ENCODE data around the gene IKZF5. TPM values are rescaled to one million over a fixed set of nuclear protein-coding genes. Genes with fewer than 3 reads are reported as not detected.

The IKZF5 gene
- polyA plus RNA-seq, 3 donors, result 8.6 to 12.8 (median 9.8) TPM

DNA sequence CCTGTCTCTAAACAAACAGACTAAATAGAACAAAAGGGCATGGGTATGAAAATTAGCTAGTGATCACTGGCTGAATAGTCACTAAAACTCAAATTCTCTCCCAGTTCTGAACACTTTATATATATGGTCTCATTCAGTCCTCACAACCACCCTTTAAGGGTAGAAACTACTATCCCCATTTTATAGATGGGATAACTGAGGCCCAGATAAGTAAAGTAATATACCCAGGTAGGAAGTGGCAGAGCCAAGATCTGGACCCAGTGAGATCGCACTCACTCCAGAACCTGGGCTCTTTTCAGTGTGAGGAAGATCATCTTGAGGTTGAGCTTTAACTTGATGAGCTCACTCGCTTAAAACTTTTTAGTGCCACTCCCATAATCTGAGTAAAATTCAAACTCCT lies 23.9 kb downstream of the IKZF5 start:
- Histone ChIP-seq H3K27me3 (ENCODE audit: control insufficient read depth in 2 of 2, insufficient read depth in 2 of 2, low read length in 2 of 2) (no peaks in the 10 kb centered on the region), H3K4me1 (ENCODE audit: control insufficient read depth in 1 of 2, insufficient read depth in 2 of 2, low read length in 2 of 2) (peaks cover 10 to 12% of the 10 kb centered on the region in 2 donors), H2AFZ (ENCODE audit: insufficient read depth, low read depth, low read length, poor library complexity, severe bottlenecking) (no peak overlapping the region), H3K27ac (ENCODE audit: low read depth in 1 of 2, low read length in 2 of 2) (no peak overlapping the region), H3K36me3 (replicated peaks in 1 of 2; ENCODE audit: control insufficient read depth in 1 of 2, insufficient read depth in 2 of 2, low read length in 2 of 2) (peaks cover 0 to 11% of the 10 kb centered on the region in 2 donors), H3K79me2 (ENCODE audit: insufficient read depth, low read length) (no peaks in the 10 kb centered on the region), H4K20me1 (ENCODE audit: insufficient read depth, low read length) (no peaks in the 10 kb centered on the region), H3K9ac (ENCODE audit: insufficient read depth, low read length, poor library complexity, severe bottlenecking) (no peak overlapping the region), H3K9me3 (replicated peaks in 1 of 2; ENCODE audit: control insufficient read depth in 1 of 2, insufficient read depth in 1 of 2, low read length in 2 of 2) (no peaks in the 10 kb centered on the region), H3K4me2 (replicated peaks; ENCODE audit: extremely low read depth, low read length, poor library complexity, severe bottlenecking) (no peak overlapping the region), H3K4me3 (replicated peaks in 1 of 3; ENCODE audit: low read depth in 2 of 3, low read length in 3 of 3) (no peak overlapping the region)
- Mint-ChIP-seq H3K27me3 (ENCODE audit: low read depth in 3 of 3) (no peaks in the 10 kb centered on the region), H3K9me3 (no peaks in the 10 kb centered on the region), H3K36me3 (peaks cover 17 to 19% of the 10 kb centered on the region in 2 donors), H3K4me1 (peaks cover 12% of the 10 kb centered on the region), H3K4me3 (no peak overlapping the region), H3K27ac (peak overlapping the region in 1 of 7 donors; percentile 74)
- whole genome bisulfite sequencing (ENCODE audit: insufficient coverage), result 100% methylated on average over 1 of the region's 2 CpGs
- intact Hi-C loops (cut with micrococcal nuclease), result no loop called here
- no peak for DNase-seq
- TF ChIP-seq, protein P1, sequence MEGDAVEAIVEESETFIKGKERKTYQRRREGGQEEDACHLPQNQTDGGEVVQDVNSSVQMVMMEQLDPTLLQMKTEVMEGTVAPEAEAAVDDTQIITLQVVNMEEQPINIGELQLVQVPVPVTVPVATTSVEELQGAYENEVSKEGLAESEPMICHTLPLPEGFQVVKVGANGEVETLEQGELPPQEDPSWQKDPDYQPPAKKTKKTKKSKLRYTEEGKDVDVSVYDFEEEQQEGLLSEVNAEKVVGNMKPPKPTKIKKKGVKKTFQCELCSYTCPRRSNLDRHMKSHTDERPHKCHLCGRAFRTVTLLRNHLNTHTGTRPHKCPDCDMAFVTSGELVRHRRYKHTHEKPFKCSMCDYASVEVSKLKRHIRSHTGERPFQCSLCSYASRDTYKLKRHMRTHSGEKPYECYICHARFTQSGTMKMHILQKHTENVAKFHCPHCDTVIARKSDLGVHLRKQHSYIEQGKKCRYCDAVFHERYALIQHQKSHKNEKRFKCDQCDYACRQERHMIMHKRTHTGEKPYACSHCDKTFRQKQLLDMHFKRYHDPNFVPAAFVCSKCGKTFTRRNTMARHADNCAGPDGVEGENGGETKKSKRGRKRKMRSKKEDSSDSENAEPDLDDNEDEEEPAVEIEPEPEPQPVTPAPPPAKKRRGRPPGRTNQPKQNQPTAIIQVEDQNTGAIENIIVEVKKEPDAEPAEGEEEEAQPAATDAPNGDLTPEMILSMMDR (IDR thresholded peaks at IDR 0.05), result no peak

DNA sequence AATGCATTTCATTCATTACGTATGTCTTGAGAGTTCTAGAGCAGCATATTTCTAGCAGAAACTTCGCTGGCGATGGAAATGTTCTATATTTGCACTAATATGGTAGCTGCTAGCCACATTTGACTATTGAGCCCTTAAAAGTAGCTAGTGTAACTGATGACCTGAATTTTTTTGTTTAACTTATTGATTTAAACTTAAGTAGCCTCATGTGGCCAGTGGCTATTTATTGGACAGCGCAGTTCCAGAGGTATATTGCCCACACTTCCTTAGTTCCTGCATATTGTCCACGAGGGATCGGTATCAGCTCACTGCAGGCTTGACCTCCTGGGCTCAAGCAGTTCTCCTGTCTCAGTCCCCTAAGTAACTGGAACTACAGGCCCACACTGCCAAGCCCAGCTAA lies 24.7 kb downstream of the IKZF5 start:
- intact Hi-C loops (cut with micrococcal nuclease), result no loop called here
- Histone ChIP-seq H3K36me3 (replicated peaks in 1 of 2; ENCODE audit: control insufficient read depth in 1 of 2, insufficient read depth in 2 of 2, low read length in 2 of 2) (peaks cover 0 to 11% of the 10 kb centered on the region in 2 donors), H3K4me3 (replicated peaks in 1 of 3; ENCODE audit: low read depth in 2 of 3, low read length in 3 of 3) (no peak overlapping the region), H3K4me2 (replicated peaks; ENCODE audit: extremely low read depth, low read length, poor library complexity, severe bottlenecking) (no peak overlapping the region), H3K79me2 (ENCODE audit: insufficient read depth, low read length) (no peaks in the 10 kb centered on the region), H3K9me3 (replicated peaks in 1 of 2; ENCODE audit: control insufficient read depth in 1 of 2, insufficient read depth in 1 of 2, low read length in 2 of 2) (no peaks in the 10 kb centered on the region), H4K20me1 (ENCODE audit: insufficient read depth, low read length) (no peaks in the 10 kb centered on the region), H2AFZ (ENCODE audit: insufficient read depth, low read depth, low read length, poor library complexity, severe bottlenecking) (no peak overlapping the region), H3K9ac (ENCODE audit: insufficient read depth, low read length, poor library complexity, severe bottlenecking) (no peak overlapping the region), H3K27me3 (ENCODE audit: control insufficient read depth in 2 of 2, insufficient read depth in 2 of 2, low read length in 2 of 2) (no peaks in the 10 kb centered on the region), H3K27ac (ENCODE audit: low read depth in 1 of 2, low read length in 2 of 2) (no peak overlapping the region), H3K4me1 (ENCODE audit: control insufficient read depth in 1 of 2, insufficient read depth in 2 of 2, low read length in 2 of 2) (peaks cover 14 to 16% of the 10 kb centered on the region in 2 donors)
- WGBS (ENCODE audit: insufficient coverage), result 100% methylated on average over 2 of the region's 6 CpGs
- Mint-ChIP-seq H3K4me1 (peaks cover 13% of the 10 kb centered on the region), H3K4me3 (no peak overlapping the region), H3K27me3 (ENCODE audit: low read depth in 3 of 3) (no peaks in the 10 kb centered on the region), H3K9me3 (no peaks in the 10 kb centered on the region), H3K27ac (no peak overlapping the region), H3K36me3 (peaks cover 17 to 19% of the 10 kb centered on the region in 2 donors)
- TF ChIP-seq, protein P1 (IDR thresholded peaks at IDR 0.05), result no peak
- DNase-seq, result no peak
